ENCODE measurements around the gene ESRRG.

DNA sequence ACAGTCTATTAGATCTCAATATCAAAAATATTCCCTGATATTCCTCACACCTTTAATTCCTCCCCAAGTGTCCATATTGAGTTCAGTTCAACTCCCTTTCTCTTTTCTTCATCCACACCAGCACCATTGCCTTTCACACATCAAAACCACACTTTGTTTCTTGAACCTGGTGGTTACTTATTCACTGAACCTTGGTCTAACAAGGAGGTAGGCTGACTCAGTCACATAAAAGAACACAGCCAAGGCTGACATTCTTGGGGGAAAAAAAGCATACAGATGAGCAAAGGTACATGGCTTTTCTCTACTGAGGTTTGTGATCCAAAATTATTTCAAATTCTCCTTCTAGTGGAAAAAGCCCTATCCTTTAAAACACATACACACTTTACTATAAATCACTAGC is 168.3 kb downstream of the ESRRG start:
- TF ChIP-seq, protein P1, sequence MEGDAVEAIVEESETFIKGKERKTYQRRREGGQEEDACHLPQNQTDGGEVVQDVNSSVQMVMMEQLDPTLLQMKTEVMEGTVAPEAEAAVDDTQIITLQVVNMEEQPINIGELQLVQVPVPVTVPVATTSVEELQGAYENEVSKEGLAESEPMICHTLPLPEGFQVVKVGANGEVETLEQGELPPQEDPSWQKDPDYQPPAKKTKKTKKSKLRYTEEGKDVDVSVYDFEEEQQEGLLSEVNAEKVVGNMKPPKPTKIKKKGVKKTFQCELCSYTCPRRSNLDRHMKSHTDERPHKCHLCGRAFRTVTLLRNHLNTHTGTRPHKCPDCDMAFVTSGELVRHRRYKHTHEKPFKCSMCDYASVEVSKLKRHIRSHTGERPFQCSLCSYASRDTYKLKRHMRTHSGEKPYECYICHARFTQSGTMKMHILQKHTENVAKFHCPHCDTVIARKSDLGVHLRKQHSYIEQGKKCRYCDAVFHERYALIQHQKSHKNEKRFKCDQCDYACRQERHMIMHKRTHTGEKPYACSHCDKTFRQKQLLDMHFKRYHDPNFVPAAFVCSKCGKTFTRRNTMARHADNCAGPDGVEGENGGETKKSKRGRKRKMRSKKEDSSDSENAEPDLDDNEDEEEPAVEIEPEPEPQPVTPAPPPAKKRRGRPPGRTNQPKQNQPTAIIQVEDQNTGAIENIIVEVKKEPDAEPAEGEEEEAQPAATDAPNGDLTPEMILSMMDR (IDR thresholded peaks at IDR 0.05): no peak
- TF ChIP-seq POLR2A (IDR thresholded peaks at IDR 0.05): no peak
- TF ChIP-seq EP300 (IDR thresholded peaks at IDR 0.05): no peak
- no peak for TF ChIP-seq POLR2AphosphoS5 (IDR thresholded peaks at IDR 0.05)
